PC-3 (cell line): Measurements from ENCODE around the gene MAP2K5. TPM values are rescaled to one million over a fixed set of nuclear protein-coding genes. Genes with fewer than 3 reads are reported as not detected.

Experiments used
- ATAC-seq: fragments of 200-7000 bp; cut with Tn5 transposase; 2 replicates; pipeline ENCODE4 v1.9.1; 2020; ENCODE audit warnings: mild to moderate bottlenecking, moderate library complexity
- BruUV-seq: library from RNA; stranded (reverse); fragments of 400-500 nt; replicated peaks from 2 replicates; lab custom pipeline; 2021; lab: Mats Ljungman, UMichigan
- CTCF ChIA-PET: fragments of 300-600 bp; sonication (Branson Sonifier 250); formaldehyde crosslinking; loops from one replicate; lab custom pipeline; 2022; ENCODE audit warnings: antibody characterized with exemption; lab: Charles Lee
- POLR2A ChIA-PET: fragments of 300-600 bp; sonication (Branson Sonifier 250); formaldehyde crosslinking; loops from one replicate; lab custom pipeline; 2022; ENCODE audit warnings: antibody characterized with exemption; ENCODE audit not compliant: unreplicated experiment; lab: Charles Lee
- DNase-seq: peaks from one replicate; pipeline ENCODE4 v3.0.0-alpha.2; 2015
- H2AFZ ChIP-seq: fragments of 300-600 bp; sonication (generic); 2 replicates; pipeline ENCODE4 v1.6.0; 2016; ENCODE audit warnings: antibody characterized with exemption, low read length
- H3F3A ChIP-seq: fragments of 300-600 bp; sonication (generic); one replicate; pipeline ENCODE4 v1.6.0; 2017; ENCODE audit warnings: antibody characterized with exemption, low read length, control low read depth, mild to moderate bottlenecking; ENCODE audit not compliant: unreplicated experiment
- H3K27ac ChIP-seq: fragments of 300-600 bp; sonication (generic); 2 replicates; pipeline ENCODE4 v1.5.1; 2016; ENCODE audit warnings: mild to moderate bottlenecking, low read length
- H3K27me3 ChIP-seq: fragments of 300-600 bp; sonication (generic); 2 replicates; pipeline ENCODE4 v1.6.1; 2016; ENCODE audit warnings: low read length, mixed read lengths
- H3K36me3 ChIP-seq: fragments of 300-600 bp; sonication (generic); 2 replicates; pipeline ENCODE4 v1.6.1; 2016; ENCODE audit warnings: low read depth, mixed run types, low read length, mixed read lengths
- H3K4me1 ChIP-seq: fragments of 300-600 bp; sonication (generic); 2 replicates; pipeline ENCODE4 v1.5.1; 2016; ENCODE audit warnings: low read length; ENCODE audit not compliant: insufficient read depth
- H3K4me2 ChIP-seq: fragments of 300-600 bp; sonication (generic); 2 replicates; pipeline ENCODE4 v1.6.0; 2016; ENCODE audit warnings: low read length
- H3K4me3 ChIP-seq: fragments of 300-600 bp; sonication (generic); 2 replicates; pipeline ENCODE4 v1.5.1; 2016; ENCODE audit warnings: mild to moderate bottlenecking, low read length, mixed read lengths
- H3K79me2 ChIP-seq: fragments of 300-600 bp; sonication (generic); 2 replicates; pipeline ENCODE4 v1.6.1; 2017; ENCODE audit warnings: low read length, mixed read lengths
- H3K9ac ChIP-seq: fragments of 300-600 bp; sonication (generic); 2 replicates; pipeline ENCODE4 v1.6.0; 2016; ENCODE audit warnings: mild to moderate bottlenecking, low read length
- H3K9me2 ChIP-seq: fragments of 300-600 bp; sonication (generic); replicated peaks from 2 replicates; pipeline ENCODE4 v1.6.1; 2016; ENCODE audit warnings: mixed run types, low read length, mixed read lengths
- H3K9me3 ChIP-seq: fragments of 300-600 bp; sonication (generic); 2 replicates; pipeline ENCODE4 v1.6.1; 2016; ENCODE audit warnings: low read length, mixed read lengths
- H4K20me1 ChIP-seq: fragments of 300-600 bp; sonication (generic); 2 replicates; pipeline ENCODE4 v1.6.1; 2016; ENCODE audit warnings: low read length, mixed read lengths
- CTCF ChIP-seq: fragments of 300-600 bp; sonication (generic); conservative IDR thresholded peaks from 2 replicates; pipeline ENCODE4 v1.5.1; 2017; ENCODE audit warnings: antibody characterized with exemption, low read depth, mild to moderate bottlenecking, low read length
- EZH2 ChIP-seq: fragments of 300-600 bp; sonication (generic); IDR thresholded peaks from one replicate; pipeline ENCODE4 v1.6.1; 2017; ENCODE audit warnings: antibody characterized with exemption, mild to moderate bottlenecking, low read length; ENCODE audit not compliant: unreplicated experiment
- EZH2phosphoT487 ChIP-seq: fragments of 300-600 bp; sonication (generic); IDR thresholded peaks from 2 replicates; pipeline ENCODE4 v1.6.1; 2018; ENCODE audit warnings: mild to moderate bottlenecking, antibody characterized with exemption, low read length, borderline replicate concordance
- intact Hi-C: fragments of 100-400 bp; cut with micrococcal nuclease; formaldehyde crosslinking; loops from 2 replicates; pipeline ENCODE4 v1.9.0; 2023
- total RNA-seq: library from RNA; depleted of rRNA; stranded (reverse); fragments of >200 nt; gene quantifications from 2 replicates; pipeline ENCODE4 v1.2.3, GENCODE V29; 2014

The MAP2K5 gene
- total RNA-seq, 1 experiment from 2014 or later = 5.5 TPM

GRCh38 chr15:67755264-67755663 lies 212.8 kb downstream of the MAP2K5 start:
- ATAC-seq = no peak
- H3K4me2 ChIP-seq = no peak overlapping the region
- intact Hi-C loops = no loop called here
- POLR2A ChIA-PET = no interaction called here
- BruUV-seq = no TSS peak
- CTCF ChIA-PET = interaction anchor here (0.6 kb wide), 1 partner anchor 48 kb away, joined by 6 read pairs; no protein-coding TSS in a partner anchor
- DNase-seq = no peak
- no peaks in the 10 kb centered on the region for H3K4me1 ChIP-seq
- H3K9me3 ChIP-seq = no peaks in the 10 kb centered on the region
- no peaks in the 10 kb centered on the region for H3K79me2 ChIP-seq
- no peaks in the 10 kb centered on the region for H4K20me1 ChIP-seq
- H3F3A ChIP-seq = no peaks in the 10 kb centered on the region
- H3K9me2 ChIP-seq = no peaks in the 10 kb centered on the region
- H3K4me3 ChIP-seq = no peak overlapping the region
- no peak for TF ChIP-seq EZH2phosphoT487
- TF ChIP-seq EZH2 = no peak
- no peak for TF ChIP-seq CTCF
- no peak overlapping the region for H3K27ac ChIP-seq
- H3K36me3 ChIP-seq = no peaks in the 10 kb centered on the region
- H2AFZ ChIP-seq = no peak overlapping the region
- H3K27me3 ChIP-seq = no peaks in the 10 kb centered on the region
- no peak overlapping the region for H3K9ac ChIP-seq

- ATAC-seq (no peak), DNase-seq (no peak)
- Histone ChIP-seq H3K9me3 (no peaks in the 10 kb centered on the region), H3K27ac (no peak overlapping the region), H2AFZ (no peak overlapping the region), H3K4me1 (no peaks in the 10 kb centered on the region), H3K36me3 (no peaks in the 10 kb centered on the region), H3K27me3 (no peaks in the 10 kb centered on the region), H3K9me2 (no peaks in the 10 kb centered on the region), H3K4me2 (no peak overlapping the region), H4K20me1 (no peaks in the 10 kb centered on the region), H3F3A (no peaks in the 10 kb centered on the region), H3K4me3 (no peak overlapping the region), H3K79me2 (no peaks in the 10 kb centered on the region), H3K9ac (no peak overlapping the region)
- BruUV-seq = no TSS peak
- ChIA-PET CTCF (interaction anchor here (0.6 kb wide), 1 partner anchor 48 kb away, joined by 6 read pairs; no protein-coding TSS in a partner anchor), POLR2A (no interaction called here)
- intact Hi-C loops = no loop called here
- no peak for TF ChIP-seq EZH2phosphoT487
- no peak for TF ChIP-seq EZH2
- no peak for TF ChIP-seq CTCF
These were observed 213.4 kb downstream of the MAP2K5 start for GRCh38 chr15:67755936-67756335.

- H3K9me2 ChIP-seq = no peaks in the 10 kb centered on the region
- ATAC-seq = no peak
- H3K9ac ChIP-seq = no peak overlapping the region
- ChIA-PET CTCF (no interaction called here), POLR2A (no interaction called here)
- no peak overlapping the region for H3K4me3 ChIP-seq
- no TSS peak for BruUV-seq
- TF ChIP-seq CTCF (no peak), EZH2phosphoT487 (no peak), EZH2 (no peak)
- no peak overlapping the region for H3K4me2 ChIP-seq
- no peaks in the 10 kb centered on the region for H3F3A ChIP-seq
- no peaks in the 10 kb centered on the region for H4K20me1 ChIP-seq
- H3K79me2 ChIP-seq = no peaks in the 10 kb centered on the region
- no peaks in the 10 kb centered on the region for H3K36me3 ChIP-seq
- H3K9me3 ChIP-seq = no peaks in the 10 kb centered on the region
- H2AFZ ChIP-seq = no peak overlapping the region
- no peaks in the 10 kb centered on the region for H3K27me3 ChIP-seq
- no peak for DNase-seq
- no peak overlapping the region for H3K27ac ChIP-seq
- intact Hi-C loops = no loop called here
- no peaks in the 10 kb centered on the region for H3K4me1 ChIP-seq
These were observed 216.3 kb downstream of the MAP2K5 start for GRCh38 chr15:67758619-67759300.
